ENCODE measurements around the gene BSND.

BSND gene

GRCh38 chr1:54950369-54951163, 48.2 kb upstream of the BSND start:
- no peaks in the 10 kb centered on the region for H3K79me2 ChIP-seq (ENCODE audit: low read length)
- H3K9me2 ChIP-seq (replicated peaks; ENCODE audit: insufficient read depth, low read length): no peaks in the 10 kb centered on the region
- no peaks in the 10 kb centered on the region for H3K4me1 ChIP-seq (ENCODE audit: low read length)
- H3K4me2 ChIP-seq (ENCODE audit: low read depth, low read length): peak overlapping the region; percentile 92
- no peaks in the 10 kb centered on the region for H3K36me3 ChIP-seq (replicated peaks; ENCODE audit: insufficient read depth, low read length)
- no peaks in the 10 kb centered on the region for H3F3A ChIP-seq (ENCODE audit: insufficient read depth, low read length)
- TF ChIP-seq CTCF (IDR thresholded peaks at IDR 0.05; ENCODE audit: low read length): peak; percentile 77
- no peak for TF ChIP-seq EZH2phosphoT487 (IDR thresholded peaks at IDR 0.05; ENCODE audit: low read length)
- no peaks in the 10 kb centered on the region for H3K27me3 ChIP-seq (replicated peaks; ENCODE audit: insufficient read depth, low read length)
- peak; percentile 57 for DNase-seq
- peak overlapping the region; percentile 49 for H3K4me3 ChIP-seq (ENCODE audit: low read length)
- no peaks in the 10 kb centered on the region for H3K9me3 ChIP-seq (replicated peaks; ENCODE audit: insufficient read depth, low read length)
- H4K20me1 ChIP-seq (ENCODE audit: insufficient read depth, low read length): no peaks in the 10 kb centered on the region
- H2AFZ ChIP-seq (ENCODE audit: low read length): peak overlapping the region; percentile 96
- no peak overlapping the region for H3K27ac ChIP-seq (ENCODE audit: low read length)
- H3K9ac ChIP-seq (ENCODE audit: low read length): peak overlapping the region; percentile 44; the same call in 1 of the 2 replicates

GRCh38 chr1:54951810-54952226, 46.9 kb upstream of the BSND start:
- H3K9me3 ChIP-seq (replicated peaks; ENCODE audit: insufficient read depth, low read length): no peaks in the 10 kb centered on the region
- no peaks in the 10 kb centered on the region for H3F3A ChIP-seq (ENCODE audit: insufficient read depth, low read length)
- H3K4me3 ChIP-seq (ENCODE audit: low read length): no peak overlapping the region
- H3K27me3 ChIP-seq (replicated peaks; ENCODE audit: insufficient read depth, low read length): no peaks in the 10 kb centered on the region
- H4K20me1 ChIP-seq (ENCODE audit: insufficient read depth, low read length): no peaks in the 10 kb centered on the region
- no peak overlapping the region for H3K27ac ChIP-seq (ENCODE audit: low read length)
- no peaks in the 10 kb centered on the region for H3K9me2 ChIP-seq (replicated peaks; ENCODE audit: insufficient read depth, low read length)
- H2AFZ ChIP-seq (ENCODE audit: low read length): no peak overlapping the region
- H3K4me2 ChIP-seq (ENCODE audit: low read depth, low read length): no peak overlapping the region
- TF ChIP-seq EZH2 (optimal IDR thresholded peaks at IDR 0.05; ENCODE audit: low read depth, low read length): no peak
- TF ChIP-seq EZH2phosphoT487 (IDR thresholded peaks at IDR 0.05; ENCODE audit: low read length): no peak
- TF ChIP-seq CTCF (IDR thresholded peaks at IDR 0.05; ENCODE audit: low read length): no peak
- no peak for DNase-seq
- H3K79me2 ChIP-seq (ENCODE audit: low read length): no peaks in the 10 kb centered on the region
- H3K9ac ChIP-seq (ENCODE audit: low read length): no peak overlapping the region
- H3K36me3 ChIP-seq (replicated peaks; ENCODE audit: insufficient read depth, low read length): no peaks in the 10 kb centered on the region
- H3K4me1 ChIP-seq (ENCODE audit: low read length): no peaks in the 10 kb centered on the region

- H3K4me1 ChIP-seq (ENCODE audit: low read length): no peaks in the 10 kb centered on the region
- no peaks in the 10 kb centered on the region for H3K36me3 ChIP-seq (replicated peaks; ENCODE audit: insufficient read depth, low read length)
- no peak overlapping the region for H3K27ac ChIP-seq (ENCODE audit: low read length)
- no peak for DNase-seq
- TF ChIP-seq EZH2 (optimal IDR thresholded peaks at IDR 0.05; ENCODE audit: low read depth, low read length): no peak
- TF ChIP-seq EZH2phosphoT487 (IDR thresholded peaks at IDR 0.05; ENCODE audit: low read length): no peak
- no peak for TF ChIP-seq CTCF (IDR thresholded peaks at IDR 0.05; ENCODE audit: low read length)
- H3K9me2 ChIP-seq (replicated peaks; ENCODE audit: insufficient read depth, low read length): no peaks in the 10 kb centered on the region
- H3K9me3 ChIP-seq (replicated peaks; ENCODE audit: insufficient read depth, low read length): no peaks in the 10 kb centered on the region
- H2AFZ ChIP-seq (ENCODE audit: low read length): no peak overlapping the region
- H3K79me2 ChIP-seq (ENCODE audit: low read length): no peaks in the 10 kb centered on the region
- no peaks in the 10 kb centered on the region for H3K27me3 ChIP-seq (replicated peaks; ENCODE audit: insufficient read depth, low read length)
- no peak overlapping the region for H3K4me3 ChIP-seq (ENCODE audit: low read length)
- no peaks in the 10 kb centered on the region for H3F3A ChIP-seq (ENCODE audit: insufficient read depth, low read length)
- H3K4me2 ChIP-seq (ENCODE audit: low read depth, low read length): no peak overlapping the region
- H4K20me1 ChIP-seq (ENCODE audit: insufficient read depth, low read length): no peaks in the 10 kb centered on the region
- no peak overlapping the region for H3K9ac ChIP-seq (ENCODE audit: low read length)
Measured at GRCh38 chr1:54952950-54953718, 45.6 kb upstream of the BSND start.
